ENCODE data around the gene EYS.

The EYS gene

GRCh38 chr6:64926051-64926450 lies 781.0 kb downstream of the EYS start:
- no peak for DNase-seq

DNA sequence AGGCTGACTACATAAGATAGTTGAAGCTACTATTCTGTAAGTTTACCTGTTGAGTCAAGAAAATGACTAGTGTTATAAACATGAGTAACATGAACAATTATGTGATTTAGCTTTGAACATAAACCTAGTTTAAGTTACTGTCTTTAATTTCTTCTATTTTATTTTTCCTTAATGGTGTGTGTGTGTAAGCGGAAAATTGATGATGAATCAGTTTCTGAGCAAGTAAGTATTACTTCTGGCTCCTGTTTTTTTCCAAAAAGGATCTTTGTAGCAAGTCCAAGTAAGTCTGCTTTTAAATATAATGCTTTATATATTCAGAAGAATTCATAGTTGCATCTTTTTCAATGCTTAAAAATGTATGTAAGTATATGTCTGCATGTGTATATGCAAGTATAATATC lies 786.8 kb downstream of the EYS start:
- no peak for DNase-seq

DNA sequence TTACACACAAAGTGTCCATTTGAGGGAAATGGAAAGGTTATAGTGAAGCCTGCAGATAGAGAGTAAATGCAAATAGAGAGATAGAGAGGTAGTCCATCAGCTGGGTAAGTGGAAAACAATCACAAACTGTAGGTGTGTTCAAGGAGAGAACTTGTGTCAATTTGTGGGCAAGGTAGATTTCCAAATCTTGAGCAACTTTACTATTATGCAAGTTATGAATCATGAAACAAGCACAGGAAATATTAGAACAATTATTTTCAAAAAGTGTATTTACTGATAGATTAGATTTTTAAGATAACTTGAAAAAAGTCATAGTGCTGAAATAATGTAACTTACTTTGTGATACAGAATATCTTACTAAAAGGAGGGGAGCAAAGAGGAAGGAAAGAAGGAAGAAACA lies 792.9 kb downstream of the EYS start:
- DNase-seq = no peak

DNA sequence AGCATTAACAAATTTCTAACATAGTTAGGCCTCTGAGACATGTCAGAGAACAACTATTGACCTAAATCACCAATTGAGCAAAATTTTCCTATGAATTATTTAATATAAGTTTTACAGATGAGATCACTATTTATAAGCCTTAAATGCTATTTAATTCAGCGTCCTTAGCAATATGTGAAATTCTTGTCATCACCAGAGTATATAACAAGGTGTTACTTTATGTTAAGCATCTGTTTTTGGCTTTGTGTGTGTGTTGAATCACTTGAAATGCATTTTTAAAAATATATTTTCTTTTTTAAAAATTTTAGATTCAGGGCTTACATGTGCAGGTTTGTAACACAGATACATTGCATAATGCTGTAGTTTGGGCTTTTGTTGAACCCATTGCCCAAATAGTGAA lies 794.1 kb downstream of the EYS start:
- DNase-seq = no peak

DNA sequence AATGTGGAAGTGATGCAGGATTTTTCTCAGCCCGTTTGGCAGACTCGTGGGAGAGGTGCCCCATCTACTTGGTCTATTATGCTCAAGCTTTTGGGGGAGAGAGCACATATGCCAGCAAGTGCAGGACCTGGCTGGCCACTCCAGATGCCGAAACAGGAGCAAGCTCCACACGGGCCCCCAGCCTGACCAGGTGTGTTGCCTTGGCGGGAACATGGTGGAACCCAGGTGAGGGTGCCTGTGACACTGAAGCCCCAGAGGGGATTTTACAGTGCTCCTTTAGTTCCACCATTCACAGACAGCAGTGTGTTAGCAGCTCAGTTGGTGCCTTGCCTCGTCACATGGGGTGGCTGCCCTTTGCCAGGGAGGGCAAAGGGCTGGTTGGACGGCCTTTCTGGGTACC lies 798.9 kb downstream of the EYS start:
- no peak for DNase-seq

GRCh38 chr6:64904616-64905015 lies 802.4 kb downstream of the EYS start:
- DNase-seq = no peak

GRCh38 chr6:64902596-64902995 lies 804.4 kb downstream of the EYS start:
- DNase-seq = no peak

DNA sequence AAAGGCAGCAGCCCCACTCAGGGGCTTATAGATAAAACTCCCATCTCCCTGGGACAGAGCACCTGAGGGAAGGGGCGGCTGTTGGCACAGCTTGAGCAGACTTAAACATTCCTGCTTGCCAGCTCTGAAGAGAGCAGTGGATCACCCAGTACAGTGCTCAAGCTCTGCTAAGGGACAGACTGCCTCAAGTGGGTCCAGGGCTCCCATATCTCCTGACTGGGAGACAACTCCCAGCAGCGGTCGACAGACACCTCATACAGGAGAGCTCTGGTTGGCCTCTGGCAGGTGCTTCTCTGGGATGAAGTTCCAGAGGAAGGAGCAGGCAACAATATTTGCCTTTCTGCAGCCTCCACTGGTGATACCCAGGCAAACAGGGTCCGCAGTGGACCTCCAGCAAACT lies 810.1 kb downstream of the EYS start:
- no peak for DNase-seq

GRCh38 chr6:64895945-64896344 lies 811.1 kb downstream of the EYS start:
- DNase-seq = no peak

GRCh38 chr6:64890609-64891008 lies 816.4 kb downstream of the EYS start:
- no peak for DNase-seq

- no peak for DNase-seq
These were observed 817.9 kb downstream of the EYS start for GRCh38 chr6:64889144-64889543.

- DNase-seq = no peak
These were observed 832.2 kb downstream of the EYS start for GRCh38 chr6:64874776-64875175.

- DNase-seq = no peak
These were observed 834.4 kb downstream of the EYS start for GRCh38 chr6:64872633-64873032.

DNA sequence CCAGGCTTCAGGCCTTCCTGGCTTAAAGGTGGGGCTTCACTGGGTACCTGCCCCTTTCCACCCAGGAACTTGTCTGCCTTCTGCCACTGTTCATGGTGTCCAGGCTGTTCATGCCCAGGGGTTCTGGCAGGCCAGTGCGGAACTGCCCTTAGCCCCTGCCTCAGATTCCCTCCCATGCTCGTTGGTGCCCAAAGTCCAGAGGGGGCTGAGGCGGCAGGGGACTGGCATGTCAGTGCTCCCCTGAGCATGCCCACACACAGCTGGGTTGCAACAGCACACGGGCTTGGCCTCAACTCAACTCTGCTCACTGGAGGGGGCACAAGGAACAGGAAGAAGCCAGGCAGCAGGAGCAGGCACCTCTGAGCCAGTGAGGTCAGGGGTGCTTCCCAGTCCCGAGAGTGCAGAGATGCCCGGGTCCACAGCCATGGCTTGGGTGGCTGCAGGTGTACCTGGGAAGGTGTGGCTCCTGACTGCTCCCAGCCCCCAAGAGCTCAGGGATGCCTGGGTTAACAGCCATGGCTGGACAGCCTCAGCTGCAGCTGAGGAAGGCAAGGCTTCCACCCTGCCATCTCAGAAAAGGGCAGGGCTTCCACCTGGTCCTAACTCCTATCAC lies 845.9 kb downstream of the EYS start:
- DNase-seq = no peak

DNA sequence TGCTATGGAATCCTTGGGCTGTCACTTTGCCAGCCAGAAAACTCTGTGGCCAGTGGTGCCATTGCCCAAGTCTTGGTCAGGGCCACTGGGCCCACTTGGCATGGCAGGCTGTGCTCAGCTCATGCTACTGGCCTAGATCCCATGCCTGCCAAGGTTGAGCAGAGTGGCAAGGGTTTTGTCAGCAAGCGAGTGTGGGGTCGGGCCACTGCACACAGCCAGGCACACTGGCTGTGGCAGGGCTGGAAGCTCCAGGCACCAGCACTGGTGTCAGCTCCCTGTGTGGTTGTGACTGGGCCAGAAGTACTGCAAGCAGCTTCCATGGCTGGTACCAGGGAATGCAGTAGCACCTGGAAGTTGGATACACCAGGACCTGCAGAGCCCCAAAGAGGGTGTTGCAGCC lies 846.8 kb downstream of the EYS start:
- no peak for DNase-seq

GRCh38 chr6:64850121-64850520 lies 856.9 kb downstream of the EYS start:
- DNase-seq = no peak

- DNase-seq = no peak
These were observed 858.6 kb downstream of the EYS start for GRCh38 chr6:64848467-64848866.

DNA sequence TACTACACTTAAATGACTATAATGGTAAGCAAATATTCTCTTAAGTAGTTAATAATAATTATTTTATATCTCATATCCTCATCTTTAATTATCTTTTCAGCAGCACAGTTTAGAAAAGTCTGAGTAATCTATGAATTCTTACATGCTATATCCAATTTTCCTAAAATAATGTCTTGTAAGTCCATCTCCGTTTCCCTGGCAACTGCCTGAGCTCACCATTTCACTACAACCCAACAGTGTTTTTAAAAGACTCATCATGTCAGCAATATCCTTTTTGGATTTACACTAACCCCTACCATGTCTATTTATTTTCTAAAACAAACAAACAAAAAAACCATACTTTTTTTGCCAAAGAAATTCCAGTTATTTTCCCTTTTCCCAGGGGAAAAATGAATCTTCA lies 859.6 kb downstream of the EYS start:
- DNase-seq = no peak

GRCh38 chr6:64838726-64839125 lies 868.3 kb downstream of the EYS start:
- DNase-seq = no peak

DNA sequence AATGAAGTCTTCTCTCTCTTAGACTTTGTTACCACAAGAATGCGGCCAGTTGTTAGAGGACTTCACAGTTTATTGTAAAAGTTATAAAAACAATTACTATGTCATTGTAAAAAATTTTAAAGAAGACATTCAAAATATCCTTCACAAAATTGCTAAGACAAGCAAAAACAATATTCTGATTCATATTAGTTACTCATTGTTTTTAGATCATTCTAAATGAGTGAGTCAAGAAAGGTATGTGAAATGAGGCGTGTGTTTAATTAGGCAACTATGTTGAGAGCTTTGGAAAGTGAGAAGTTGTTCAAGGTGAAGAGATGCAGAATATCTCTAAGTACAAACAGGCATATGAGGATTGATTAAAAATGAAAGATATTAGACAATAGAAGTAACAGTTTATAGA lies 875.3 kb downstream of the EYS start:
- DNase-seq = no peak

- DNase-seq = no peak
These were observed 889.5 kb downstream of the EYS start for GRCh38 chr6:64817525-64817924.

- DNase-seq = no peak
These were observed 891.3 kb downstream of the EYS start for GRCh38 chr6:64815718-64816117.

GRCh38 chr6:64812138-64812537 lies 894.9 kb downstream of the EYS start:
- DNase-seq = no peak

DNA sequence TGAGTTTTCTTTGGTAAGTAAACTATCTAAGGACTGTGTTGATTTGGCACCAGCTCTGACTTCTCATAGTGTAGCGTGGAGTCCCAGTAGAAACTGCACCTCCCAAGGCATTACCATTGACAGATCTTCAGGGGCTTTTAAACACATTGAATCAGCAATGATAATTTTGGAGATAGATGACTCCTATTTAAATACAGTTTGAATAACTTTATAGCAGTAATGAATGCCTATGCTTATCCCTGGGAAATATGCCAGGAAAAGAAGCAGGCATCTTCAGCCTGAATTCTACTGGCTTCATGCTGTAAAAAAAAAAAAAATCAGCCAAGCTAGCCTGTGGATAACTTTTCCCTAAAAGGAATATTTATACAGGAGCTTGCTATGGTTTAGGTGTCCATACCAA lies 895.9 kb downstream of the EYS start:
- no peak for DNase-seq

GRCh38 chr6:64807785-64808184 lies 899.2 kb downstream of the EYS start:
- no peak for DNase-seq

All from stimulated activated naive CD4-positive, alpha-beta T cell (primary cell).